Neuronal stem cell (in vitro differentiated cells): ENCODE results near the gene FOXL1.
A peak's percentile ranks its signal among the peaks of the same experiment; 100 is the strongest.

Experiments used
- DNase-seq: peaks from one replicate; pipeline ENCODE4 v3.0.0-alpha.2; 2013; ENCODE audit warnings: low spot score
- H2AFZ ChIP-seq: one replicate; pipeline ENCODE4 v1.6.1; 2013; ENCODE audit warnings: mild to moderate bottlenecking, low read length, inconsistent platforms
- H2AK5ac ChIP-seq: 2 replicates; pipeline ENCODE4 v1.6.1; 2013; ENCODE audit warnings: low read depth, mild to moderate bottlenecking, inconsistent platforms, low read length, moderate library complexity, mixed read lengths
- H2BK120ac ChIP-seq: 2 replicates; pipeline ENCODE4 v1.6.1; 2013; ENCODE audit warnings: low read depth, mild to moderate bottlenecking, inconsistent platforms, low read length, moderate library complexity, mixed read lengths
- H2BK12ac ChIP-seq: one replicate; pipeline ENCODE4 v1.6.1; 2013; ENCODE audit warnings: low read length, inconsistent platforms
- H2BK15ac ChIP-seq: 2 replicates; pipeline ENCODE4 v1.6.1; 2013; ENCODE audit warnings: mild to moderate bottlenecking, low read length, inconsistent platforms, mixed read lengths
- H2BK5ac ChIP-seq: one replicate; pipeline ENCODE4 v1.6.1; 2013; ENCODE audit warnings: inconsistent platforms, mild to moderate bottlenecking, low read length, moderate library complexity
- H3K14ac ChIP-seq: one replicate; pipeline ENCODE4 v1.6.1; 2013; ENCODE audit warnings: low read length, inconsistent platforms
- H3K18ac ChIP-seq: 2 replicates; pipeline ENCODE4 v1.6.1; 2013; ENCODE audit warnings: low read length, inconsistent platforms
- H3K23ac ChIP-seq: 2 replicates; pipeline ENCODE4 v1.6.1; 2013; ENCODE audit warnings: low read depth, mild to moderate bottlenecking, mixed read lengths, low read length, inconsistent platforms; ENCODE audit not compliant: poor library complexity
- H3K27ac ChIP-seq: replicated peaks from 3 replicates; pipeline ENCODE4 v1.5.1; 2013; ENCODE audit warnings: low read length, inconsistent platforms
- H3K27me3 ChIP-seq, 3 experiments: 2 replicates each; pipeline ENCODE4 v1.6.1; 2013; ENCODE audit warnings: low read length in 3 of 3, mild to moderate bottlenecking in 2 of 3, inconsistent platforms in 1 of 3, low read depth in 1 of 3, mixed read lengths in 1 of 3, moderate library complexity in 1 of 3; ENCODE audit not compliant: control insufficient read depth in 3 of 3, insufficient read depth in 3 of 3
- H3K36me3 ChIP-seq, 2 donors: replicated peaks in 1 of 2; 2 replicates each; pipeline ENCODE4 v1.6.1; 2013; ENCODE audit warnings: low read length in 2 of 2; ENCODE audit not compliant: control insufficient read depth in 2 of 2, insufficient read depth in 2 of 2
- H3K4ac ChIP-seq: 2 replicates; pipeline ENCODE4 v1.6.1; 2013; ENCODE audit warnings: inconsistent platforms, mild to moderate bottlenecking, low read length, moderate library complexity
- H3K4me1 ChIP-seq, 2 donors: 1 replicate in 1 of 2; 2 replicates in 1 of 2; pipeline ENCODE4 v1.6.1; 2013; ENCODE audit warnings: low read length in 2 of 2, low read depth in 1 of 2; ENCODE audit not compliant: control insufficient read depth in 2 of 2, insufficient read depth in 1 of 2
- H3K4me2 ChIP-seq: one replicate; pipeline ENCODE4 v1.6.1; 2013; ENCODE audit warnings: mild to moderate bottlenecking, low read length, inconsistent platforms; ENCODE audit not compliant: insufficient read depth, poor library complexity, severe bottlenecking
- H3K4me3 ChIP-seq, 2 donors: 2 replicates each; pipeline ENCODE4 v1.5.1; 2013; ENCODE audit warnings: low read length in 2 of 2, mild to moderate bottlenecking in 2 of 2, inconsistent platforms in 1 of 2, moderate library complexity in 1 of 2
- H3K79me1 ChIP-seq: one replicate; pipeline ENCODE4 v1.6.1; 2013; ENCODE audit warnings: low read depth, mild to moderate bottlenecking, inconsistent platforms, low read length, moderate library complexity
- H3K9ac ChIP-seq: one replicate; pipeline ENCODE4 v1.6.1; 2013; ENCODE audit warnings: mild to moderate bottlenecking, low read depth, low read length, inconsistent platforms; ENCODE audit not compliant: poor library complexity
- H3K9me3 ChIP-seq, 2 donors: replicated peaks in 1 of 2; 2 replicates each; pipeline versions ENCODE3 to v1.6.1; 2013; ENCODE audit warnings: low read length in 2 of 2, mild to moderate bottlenecking in 2 of 2, inconsistent platforms in 1 of 2, low read depth in 1 of 2, mixed read lengths in 1 of 2, moderate library complexity in 1 of 2; ENCODE audit not compliant: control insufficient read depth in 2 of 2, insufficient read depth in 1 of 2
- H4K8ac ChIP-seq: one replicate; pipeline ENCODE4 v1.6.1; 2013; ENCODE audit warnings: low read depth, mild to moderate bottlenecking, inconsistent platforms, low read length, moderate library complexity
- H4K91ac ChIP-seq: one replicate; pipeline ENCODE4 v1.6.1; 2013; ENCODE audit warnings: low read length, low read depth, mild to moderate bottlenecking, inconsistent platforms; ENCODE audit not compliant: poor library complexity
- WGBS, 2 donors: extraction: QIAGEN DNeasy Blood & Tissue Kit; methylation state at CpG; one replicate each; pipeline ENCODE4 v1.1.7; 2013; ENCODE audit warnings: missing lambda C conversion rate in 2 of 2, mixed read lengths in 1 of 2; ENCODE audit not compliant: insufficient read length in 2 of 2, insufficient replicate concordance in 1 of 2; ENCODE audit errors: extremely low coverage in 2 of 2; 5-methylcytosine and 5-hydroxymethylcytosine counted together

Gene FOXL1

DNA sequence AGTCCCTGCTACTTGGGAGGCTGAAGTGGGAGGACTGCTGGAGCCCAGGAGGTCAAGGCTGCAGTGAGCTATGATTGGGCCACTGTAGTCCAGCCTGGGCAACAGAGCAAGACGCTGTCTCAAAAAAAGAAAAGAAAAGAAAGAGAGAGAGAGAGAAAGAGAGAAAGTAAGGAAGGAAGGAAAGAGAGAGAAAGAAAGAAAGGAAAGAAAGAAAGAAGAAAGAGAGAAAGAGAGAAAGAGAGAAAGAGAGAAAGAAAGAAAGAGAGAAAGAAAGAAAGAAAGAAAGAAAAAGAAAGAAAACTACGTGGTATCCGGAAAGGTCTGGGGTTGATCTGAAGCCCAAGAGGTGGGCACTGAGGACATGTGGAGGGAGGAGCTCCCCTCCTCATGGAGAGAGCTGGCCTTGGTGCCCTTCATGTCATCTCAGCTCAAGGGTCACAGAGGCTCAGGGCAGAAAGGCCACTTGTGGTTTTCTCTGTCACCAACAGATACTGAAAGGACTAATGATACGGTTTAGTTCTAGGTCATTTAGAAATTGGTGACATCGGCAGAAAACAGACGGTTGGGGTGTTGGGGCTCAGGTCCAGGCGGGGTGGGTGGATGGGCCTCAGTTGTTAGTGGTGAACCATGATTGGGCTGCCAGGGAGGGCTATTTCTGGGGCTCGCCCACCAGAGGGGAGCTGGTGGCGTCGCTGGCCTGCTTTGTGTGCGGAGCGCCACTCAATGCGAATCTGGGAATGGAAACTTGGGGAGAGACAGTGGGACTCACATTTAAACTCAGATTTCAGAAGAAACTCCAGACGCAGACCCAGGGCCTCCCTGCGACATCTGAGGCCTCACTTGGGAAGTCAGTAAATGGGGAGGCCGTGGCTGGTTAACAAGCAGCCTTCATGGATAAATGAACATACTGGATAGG, 44.6 kb downstream of the FOXL1 start:
- no peak overlapping the region for H3K4me2 ChIP-seq
- H3K27me3 ChIP-seq = peaks cover 0 to 5% (median 0%) of the 10 kb centered on the region in 3 experiments
- H3K9ac ChIP-seq = no peak overlapping the region
- no peak overlapping the region for H3K18ac ChIP-seq
- H3K4me3 ChIP-seq = no peak overlapping the region
- no peak overlapping the region for H3K23ac ChIP-seq
- no peak overlapping the region for H4K91ac ChIP-seq
- no peak overlapping the region for H4K8ac ChIP-seq
- H2AK5ac ChIP-seq = no peak overlapping the region
- no peak overlapping the region for H3K27ac ChIP-seq
- H3K4ac ChIP-seq = no peak overlapping the region
- no peaks in the 10 kb centered on the region for H3K79me1 ChIP-seq
- no peak for DNase-seq
- H2BK12ac ChIP-seq = no peak overlapping the region
- no peaks in the 10 kb centered on the region for H3K4me1 ChIP-seq
- H2BK120ac ChIP-seq = no peak overlapping the region
- no peaks in the 10 kb centered on the region for H3K36me3 ChIP-seq
- H3K9me3 ChIP-seq = no peaks in the 10 kb centered on the region
- no peak overlapping the region for H2AFZ ChIP-seq
- H3K14ac ChIP-seq = no peak overlapping the region
- no peak overlapping the region for H2BK15ac ChIP-seq
- no peak overlapping the region for H2BK5ac ChIP-seq
- WGBS, 2 donors = no CpG with 5 or more reads among the region's 16 CpGs

- peak overlapping the region; percentile 85 for H3K14ac ChIP-seq
- no peak overlapping the region for H3K4me2 ChIP-seq
- no peak overlapping the region for H2AK5ac ChIP-seq
- peak overlapping the region; percentile 50 for H3K9ac ChIP-seq
- H3K4me3 ChIP-seq = no peak overlapping the region
- no peak overlapping the region for H2BK12ac ChIP-seq
- no peak overlapping the region for H4K91ac ChIP-seq
- no peak overlapping the region for H2BK120ac ChIP-seq
- no CpG with 5 or more reads among the region's 17 CpGs for WGBS, 2 donors
- no peaks in the 10 kb centered on the region for H3K9me3 ChIP-seq
- H3K4me1 ChIP-seq = no peaks in the 10 kb centered on the region
- H2BK15ac ChIP-seq = no peak overlapping the region
- DNase-seq = no peak
- H3K23ac ChIP-seq = no peak overlapping the region
- H3K79me1 ChIP-seq = no peaks in the 10 kb centered on the region
- H3K27me3 ChIP-seq = peaks cover 0 to 5% (median 0%) of the 10 kb centered on the region in 3 experiments
- H3K18ac ChIP-seq = no peak overlapping the region
- no peak overlapping the region for H2AFZ ChIP-seq
- H3K27ac ChIP-seq = no peak overlapping the region
- H2BK5ac ChIP-seq = no peak overlapping the region
- H3K36me3 ChIP-seq = no peaks in the 10 kb centered on the region
- no peak overlapping the region for H4K8ac ChIP-seq
- H3K4ac ChIP-seq = peak overlapping the region; percentile 44
These were observed 46.7 kb downstream of the FOXL1 start for GRCh38 chr16:86625029-86625428.

- no peak overlapping the region for H4K8ac ChIP-seq
- H2BK5ac ChIP-seq = no peak overlapping the region
- H3K18ac ChIP-seq = no peak overlapping the region
- WGBS, 2 donors = no CpG with 5 or more reads among the region's 7 CpGs
- H3K79me1 ChIP-seq = no peaks in the 10 kb centered on the region
- H3K36me3 ChIP-seq = no peaks in the 10 kb centered on the region
- no peak overlapping the region for H2BK12ac ChIP-seq
- no peak overlapping the region for H3K4me2 ChIP-seq
- no peak overlapping the region for H3K4ac ChIP-seq
- no peak overlapping the region for H3K14ac ChIP-seq
- H3K27ac ChIP-seq = no peak overlapping the region
- H2BK15ac ChIP-seq = no peak overlapping the region
- H3K9ac ChIP-seq = no peak overlapping the region
- H3K4me1 ChIP-seq = no peaks in the 10 kb centered on the region
- H4K91ac ChIP-seq = no peak overlapping the region
- no peak for DNase-seq
- peaks cover 0 to 5% (median 0%) of the 10 kb centered on the region in 3 experiments for H3K27me3 ChIP-seq
- H2AFZ ChIP-seq = no peak overlapping the region
- no peaks in the 10 kb centered on the region for H3K9me3 ChIP-seq
- peak overlapping the region; percentile 77 for H2AK5ac ChIP-seq
- H3K4me3 ChIP-seq = no peak overlapping the region
- H2BK120ac ChIP-seq = no peak overlapping the region
- H3K23ac ChIP-seq = no peak overlapping the region
These were observed 47.5 kb downstream of the FOXL1 start for GRCh38 chr16:86625821-86626220.

DNA sequence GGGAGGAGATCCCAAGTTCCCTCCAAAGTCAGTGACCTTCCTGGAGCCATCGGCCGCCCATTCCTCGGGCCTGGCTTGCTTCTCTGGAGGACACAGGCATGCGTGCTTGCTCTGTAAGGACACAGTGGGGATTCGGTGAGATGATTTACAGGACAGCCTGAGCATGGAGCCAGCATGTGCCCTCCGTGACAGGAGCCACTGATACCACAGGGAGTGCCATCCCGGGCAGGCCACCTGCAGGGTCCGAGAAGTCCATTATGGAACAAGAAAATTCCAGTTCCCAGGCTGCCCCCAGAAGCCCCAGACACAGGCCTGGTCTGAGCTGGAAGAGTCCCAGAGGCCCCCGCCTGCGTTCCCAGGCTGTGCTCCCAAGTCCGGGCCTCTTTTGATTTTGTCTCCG, 47.9 kb downstream of the FOXL1 start:
- Histone ChIP-seq H3K4ac (no peak overlapping the region), H3K27me3 (peaks cover 0 to 5% (median 0%) of the 10 kb centered on the region in 3 experiments), H4K91ac (no peak overlapping the region), H2BK12ac (no peak overlapping the region), H3K36me3 (no peaks in the 10 kb centered on the region), H3K79me1 (no peaks in the 10 kb centered on the region), H3K4me1 (no peaks in the 10 kb centered on the region), H3K4me3 (no peak overlapping the region), H3K23ac (no peak overlapping the region), H3K18ac (no peak overlapping the region), H3K9ac (no peak overlapping the region), H2AK5ac (peak overlapping the region; percentile 77), H4K8ac (no peak overlapping the region), H2BK5ac (no peak overlapping the region), H3K9me3 (no peaks in the 10 kb centered on the region), H2BK15ac (no peak overlapping the region), H2BK120ac (no peak overlapping the region), H2AFZ (no peak overlapping the region), H3K4me2 (no peak overlapping the region), H3K14ac (no peak overlapping the region), H3K27ac (no peak overlapping the region)
- no peak for DNase-seq
- WGBS, 2 donors = no CpG with 5 or more reads among the region's 12 CpGs
